ENCODE results near the gene PELI2. TPM values are rescaled to one million over a fixed set of nuclear protein-coding genes. Genes with fewer than 3 reads are reported as not detected.

Gene PELI2
- polyA plus RNA-seq, 1 donor (not counting 4 experiments of a cell fraction or from before 2014, with no cell fraction given): not detected

DNA sequence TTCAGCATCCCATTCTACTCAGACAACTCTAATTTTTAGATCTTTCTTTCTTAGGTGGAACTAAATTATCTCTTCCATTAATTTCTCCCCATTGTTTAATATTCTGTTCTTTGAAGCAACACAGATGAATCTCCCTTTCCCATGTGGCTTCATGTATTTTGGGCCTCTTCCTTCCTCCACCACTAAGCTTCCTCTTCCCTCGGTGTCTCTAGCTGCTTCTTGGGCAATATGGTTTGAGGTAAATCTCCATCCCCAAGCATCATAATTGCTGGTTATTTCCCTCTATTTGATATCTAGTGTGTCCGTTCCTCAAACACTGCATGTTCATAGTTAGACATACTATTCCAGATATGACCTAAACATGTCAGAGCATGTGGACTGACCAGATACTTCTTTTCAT, 119.2 kb downstream of the PELI2 start:
- Histone ChIP-seq H3K9me1 (ENCODE audit: control insufficient read depth, extremely low read depth, insufficient read depth, low read length) (no peaks in the 10 kb centered on the region), H3K9ac (ENCODE audit: control insufficient read depth, extremely low read depth, insufficient read depth, low read length) (no peak overlapping the region), H3K27ac (ENCODE audit: control insufficient read depth, insufficient read depth, low read length) (no peak overlapping the region), H3K4me1 (ENCODE audit: control insufficient read depth, extremely low read depth, insufficient read depth, low read length) (no peaks in the 10 kb centered on the region), H4K20me1 (ENCODE audit: control insufficient read depth, extremely low read depth, insufficient read depth, low read length) (no peaks in the 10 kb centered on the region), H3K9me3 (ENCODE audit: control insufficient read depth, low read depth, low read length) (no peaks in the 10 kb centered on the region), H3K36me3 (ENCODE audit: control insufficient read depth in 2 of 2, extremely low read depth in 1 of 2, insufficient read depth in 2 of 2, low read length in 2 of 2) (no peaks in the 10 kb centered on the region), H3K27me3 (ENCODE audit: control insufficient read depth, extremely low read depth, insufficient read depth, low read length) (no peaks in the 10 kb centered on the region), H3K4me2 (ENCODE audit: control insufficient read depth, extremely low read depth, insufficient read depth, low read depth, low read length) (no peak overlapping the region), H2AFZ (ENCODE audit: control insufficient read depth, low read length) (no peak overlapping the region), H3K4me3 (ENCODE audit: control insufficient read depth in 2 of 3, extremely low read depth in 1 of 3, insufficient read depth in 2 of 3, low read depth in 1 of 3, low read length in 3 of 3) (no peak overlapping the region), H3K79me2 (ENCODE audit: control insufficient read depth, insufficient read depth, low read length) (no peaks in the 10 kb centered on the region)
- no peak for FAIRE-seq
- no peak for TF ChIP-seq CTCF (optimal IDR thresholded peaks at IDR 0.05 in 1 of 3, IDR thresholded peaks at IDR 0.05 in 1 of 3, conservative IDR thresholded peaks at IDR 0.05 in 1 of 3; ENCODE audit: extremely low read depth in 1 of 3, insufficient read depth in 2 of 3, low read length in 3 of 3)
- no peak for TF ChIP-seq EZH2 (IDR thresholded peaks at IDR 0.05; ENCODE audit: low read length)
- dilution Hi-C loops (cut with MboI; ENCODE audit: extremely low pct_ligation_motif_present, low sequenced_read_pairs): no loop called here
- no peak for DNase-seq (ENCODE audit: low read depth, low spot score)

GRCh38 chr14:56241461-56241860, 123.2 kb downstream of the PELI2 start:
- H3K27ac ChIP-seq (ENCODE audit: control insufficient read depth, insufficient read depth, low read length): no peak overlapping the region
- H2AFZ ChIP-seq (ENCODE audit: control insufficient read depth, low read length): no peak overlapping the region
- no peaks in the 10 kb centered on the region for H3K79me2 ChIP-seq (ENCODE audit: control insufficient read depth, insufficient read depth, low read length)
- no peaks in the 10 kb centered on the region for H3K9me3 ChIP-seq (ENCODE audit: control insufficient read depth, low read depth, low read length)
- DNase-seq (ENCODE audit: low read depth, low spot score) (no peak), FAIRE-seq (no peak)
- no peaks in the 10 kb centered on the region for H3K9me1 ChIP-seq (ENCODE audit: control insufficient read depth, extremely low read depth, insufficient read depth, low read length)
- no peaks in the 10 kb centered on the region for H3K27me3 ChIP-seq (ENCODE audit: control insufficient read depth, extremely low read depth, insufficient read depth, low read length)
- H4K20me1 ChIP-seq (ENCODE audit: control insufficient read depth, extremely low read depth, insufficient read depth, low read length): no peaks in the 10 kb centered on the region
- no peak overlapping the region for H3K4me2 ChIP-seq (ENCODE audit: control insufficient read depth, extremely low read depth, insufficient read depth, low read depth, low read length)
- no peak overlapping the region for H3K4me3 ChIP-seq (ENCODE audit: control insufficient read depth in 2 of 3, extremely low read depth in 1 of 3, insufficient read depth in 2 of 3, low read depth in 1 of 3, low read length in 3 of 3)
- no peak for TF ChIP-seq EZH2 (IDR thresholded peaks at IDR 0.05; ENCODE audit: low read length)
- H3K9ac ChIP-seq (ENCODE audit: control insufficient read depth, extremely low read depth, insufficient read depth, low read length): no peak overlapping the region
- no peaks in the 10 kb centered on the region for H3K36me3 ChIP-seq (ENCODE audit: control insufficient read depth in 2 of 2, extremely low read depth in 1 of 2, insufficient read depth in 2 of 2, low read length in 2 of 2)
- no peaks in the 10 kb centered on the region for H3K4me1 ChIP-seq (ENCODE audit: control insufficient read depth, extremely low read depth, insufficient read depth, low read length)
- dilution Hi-C loops (cut with MboI; ENCODE audit: extremely low pct_ligation_motif_present, low sequenced_read_pairs): no loop called here

- dilution Hi-C loops (cut with MboI; ENCODE audit: extremely low pct_ligation_motif_present, low sequenced_read_pairs): no loop called here
These were observed 124.9 kb downstream of the PELI2 start for GRCh38 chr14:56243110-56243509.

More at GRCh38 chr14:56243110-56243509, 124.9 kb downstream of the PELI2 start:
- Histone ChIP-seq H3K4me1 (ENCODE audit: control insufficient read depth, extremely low read depth, insufficient read depth, low read length) (no peaks in the 10 kb centered on the region), H3K4me2 (ENCODE audit: control insufficient read depth, extremely low read depth, insufficient read depth, low read depth, low read length) (no peak overlapping the region), H3K9ac (ENCODE audit: control insufficient read depth, extremely low read depth, insufficient read depth, low read length) (no peak overlapping the region), H3K36me3 (ENCODE audit: control insufficient read depth in 2 of 2, extremely low read depth in 1 of 2, insufficient read depth in 2 of 2, low read length in 2 of 2) (no peaks in the 10 kb centered on the region), H3K4me3 (ENCODE audit: control insufficient read depth in 2 of 3, extremely low read depth in 1 of 3, insufficient read depth in 2 of 3, low read depth in 1 of 3, low read length in 3 of 3) (no peak overlapping the region), H3K79me2 (ENCODE audit: control insufficient read depth, insufficient read depth, low read length) (no peaks in the 10 kb centered on the region), H2AFZ (ENCODE audit: control insufficient read depth, low read length) (no peak overlapping the region), H4K20me1 (ENCODE audit: control insufficient read depth, extremely low read depth, insufficient read depth, low read length) (no peaks in the 10 kb centered on the region), H3K9me1 (ENCODE audit: control insufficient read depth, extremely low read depth, insufficient read depth, low read length) (no peaks in the 10 kb centered on the region), H3K27me3 (ENCODE audit: control insufficient read depth, extremely low read depth, insufficient read depth, low read length) (no peaks in the 10 kb centered on the region), H3K27ac (ENCODE audit: control insufficient read depth, insufficient read depth, low read length) (no peak overlapping the region), H3K9me3 (ENCODE audit: control insufficient read depth, low read depth, low read length) (no peaks in the 10 kb centered on the region)
- TF ChIP-seq CTCF (optimal IDR thresholded peaks at IDR 0.05 in 1 of 3, IDR thresholded peaks at IDR 0.05 in 1 of 3, conservative IDR thresholded peaks at IDR 0.05 in 1 of 3; ENCODE audit: extremely low read depth in 1 of 3, insufficient read depth in 2 of 3, low read length in 3 of 3) (no peak), EZH2 (IDR thresholded peaks at IDR 0.05; ENCODE audit: low read length) (no peak)
- FAIRE-seq: no peak
- no peak for DNase-seq (ENCODE audit: low read depth, low spot score)

Measured in keratinocyte (primary cell).